ENCODE data around the gene B3GNT9.

DNA sequence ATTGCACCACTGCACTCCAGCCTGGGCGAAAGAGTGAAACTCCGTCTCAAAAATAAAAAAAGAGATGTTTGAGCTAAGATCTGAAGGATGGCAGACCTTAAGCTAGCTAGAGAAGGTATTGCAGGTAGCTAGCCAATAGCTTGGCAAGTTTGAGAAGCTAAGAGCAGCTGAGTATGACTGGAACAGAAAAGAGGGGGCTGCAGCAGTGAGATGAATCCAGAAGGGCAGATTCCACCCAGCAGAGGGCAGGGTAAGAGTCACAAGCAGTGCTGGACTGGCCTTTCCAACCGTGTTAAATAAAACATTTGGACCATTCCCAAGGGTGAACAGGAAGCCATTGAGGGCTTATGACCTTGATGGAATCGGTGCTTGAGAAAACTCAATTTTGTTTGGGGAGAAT lies 46.7 kb downstream of the B3GNT9 start:
- TF ChIP-seq, protein P1, sequence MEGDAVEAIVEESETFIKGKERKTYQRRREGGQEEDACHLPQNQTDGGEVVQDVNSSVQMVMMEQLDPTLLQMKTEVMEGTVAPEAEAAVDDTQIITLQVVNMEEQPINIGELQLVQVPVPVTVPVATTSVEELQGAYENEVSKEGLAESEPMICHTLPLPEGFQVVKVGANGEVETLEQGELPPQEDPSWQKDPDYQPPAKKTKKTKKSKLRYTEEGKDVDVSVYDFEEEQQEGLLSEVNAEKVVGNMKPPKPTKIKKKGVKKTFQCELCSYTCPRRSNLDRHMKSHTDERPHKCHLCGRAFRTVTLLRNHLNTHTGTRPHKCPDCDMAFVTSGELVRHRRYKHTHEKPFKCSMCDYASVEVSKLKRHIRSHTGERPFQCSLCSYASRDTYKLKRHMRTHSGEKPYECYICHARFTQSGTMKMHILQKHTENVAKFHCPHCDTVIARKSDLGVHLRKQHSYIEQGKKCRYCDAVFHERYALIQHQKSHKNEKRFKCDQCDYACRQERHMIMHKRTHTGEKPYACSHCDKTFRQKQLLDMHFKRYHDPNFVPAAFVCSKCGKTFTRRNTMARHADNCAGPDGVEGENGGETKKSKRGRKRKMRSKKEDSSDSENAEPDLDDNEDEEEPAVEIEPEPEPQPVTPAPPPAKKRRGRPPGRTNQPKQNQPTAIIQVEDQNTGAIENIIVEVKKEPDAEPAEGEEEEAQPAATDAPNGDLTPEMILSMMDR (conservative IDR thresholded peaks at IDR 0.05 in 1 of 2, IDR thresholded peaks at IDR 0.05 in 1 of 2; ENCODE audit: extremely low read depth in 1 of 2, insufficient read depth in 1 of 2, low read depth in 1 of 2, low read length in 2 of 2) = peak; percentile 34 to 40
- TF ChIP-seq EZH2 (IDR thresholded peaks at IDR 0.05; ENCODE audit: borderline replicate concordance, low read length) = no peak

Measured in mammary epithelial cell (primary cell).